ENCODE results near the gene MAG. TPM values are rescaled to one million over a fixed set of nuclear protein-coding genes. Genes with fewer than 3 reads are reported as not detected.
"Not testable (repeated sequence)": the region's sequence is repeated elsewhere in the genome, so short reads cannot be mapped to it uniquely, and the experiment has no call there.

MAG gene
- total RNA-seq, 1 donor from 2014 or later, result not detected

DNA sequence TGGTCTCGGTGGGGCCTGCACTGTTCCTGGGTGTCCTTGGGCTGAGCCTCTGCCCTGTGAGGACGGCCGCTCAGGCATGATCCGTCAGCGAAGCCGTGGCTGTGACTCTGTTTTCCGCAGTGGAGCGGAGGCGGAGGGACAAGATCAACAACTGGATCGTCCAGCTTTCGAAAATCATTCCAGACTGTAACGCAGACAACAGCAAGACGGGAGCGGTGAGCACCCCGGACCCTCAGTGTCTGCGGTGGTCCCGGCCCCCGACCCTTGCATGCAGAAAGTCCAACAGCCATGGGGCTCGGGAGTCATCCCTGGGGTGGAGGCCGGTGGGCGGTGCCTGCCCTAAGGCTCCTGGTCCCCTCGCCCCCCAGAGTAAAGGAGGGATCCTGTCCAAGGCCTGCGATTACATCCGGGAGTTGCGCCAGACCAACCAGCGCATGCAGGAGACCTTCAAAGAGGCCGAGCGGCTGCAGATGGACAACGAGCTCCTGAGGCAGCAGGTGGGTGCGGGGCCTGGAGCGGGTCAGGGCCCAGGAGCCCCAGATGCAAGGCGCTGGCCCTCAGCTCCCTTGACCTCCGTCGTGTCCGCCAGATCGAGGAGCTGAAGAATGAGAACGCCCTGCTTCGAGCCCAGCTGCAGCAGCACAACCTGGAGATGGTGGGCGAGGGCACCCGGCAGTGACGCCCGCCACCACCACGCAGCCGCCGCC, 13.2 kb upstream of the MAG start:
- DNase-seq (ENCODE audit: low spot score in 2 of 2) (no peak), FAIRE-seq (no peak)

DNA sequence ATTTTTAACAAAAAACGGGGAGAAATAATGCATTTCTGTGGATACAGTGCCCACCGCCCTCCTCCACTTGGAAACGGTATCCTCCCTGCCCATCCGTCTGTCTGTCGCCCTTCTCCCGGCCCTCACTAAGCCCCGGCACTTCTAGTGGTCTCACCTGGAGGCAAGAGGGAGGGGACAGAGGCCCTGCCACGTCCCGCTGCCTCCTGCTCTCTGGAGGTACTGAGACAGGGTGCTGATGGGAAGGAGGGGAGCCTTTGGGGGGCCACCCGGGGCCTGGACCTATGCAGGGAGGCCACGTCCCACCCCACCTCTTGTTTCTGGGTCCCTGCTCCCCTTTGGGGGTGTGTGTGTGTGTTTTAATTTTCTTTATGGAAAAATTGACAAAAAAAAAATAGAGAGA, 12.6 kb upstream of the MAG start:
- DNase-seq (ENCODE audit: low spot score in 2 of 2), result no peak
- no peak for FAIRE-seq

DNA sequence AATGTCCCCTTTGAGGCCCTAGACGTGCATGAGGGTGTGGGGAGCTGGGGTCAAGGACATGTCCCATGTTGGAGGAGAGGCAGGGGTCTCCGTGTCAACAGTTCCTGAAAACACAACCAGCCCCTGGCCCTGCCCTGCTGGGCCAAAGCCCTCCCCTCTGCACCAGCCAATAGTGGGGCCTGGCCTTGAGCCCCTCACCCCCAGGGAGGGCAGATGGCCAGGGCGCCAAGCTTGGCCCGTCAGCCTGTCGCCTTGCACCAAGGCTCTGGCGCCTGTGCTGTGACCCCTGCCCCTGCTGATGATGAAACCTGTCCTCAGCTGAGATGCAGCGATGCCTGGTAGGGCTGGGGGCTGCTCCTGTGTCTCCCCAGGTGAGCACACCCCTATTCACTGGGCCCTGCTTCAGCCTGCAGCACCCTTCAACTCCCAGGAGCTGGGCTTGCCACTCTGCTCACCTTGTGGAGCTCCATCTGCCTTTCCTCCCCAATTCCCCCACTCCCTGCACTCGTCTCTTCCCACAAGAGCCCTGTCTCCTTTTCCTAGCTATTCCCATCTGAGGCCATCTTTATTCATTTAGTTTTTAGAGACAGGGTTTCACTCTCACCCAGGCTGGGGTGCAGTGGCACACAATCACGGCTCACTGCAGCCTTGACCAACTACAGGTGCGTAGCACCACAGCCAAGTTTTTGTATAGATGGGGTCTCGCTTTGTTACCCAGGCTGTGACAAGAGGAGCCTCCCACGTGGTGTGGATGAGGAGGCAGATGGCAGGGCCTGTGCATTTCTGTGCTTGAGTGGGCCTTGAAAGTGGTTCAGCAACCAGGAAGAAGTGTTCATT, 11.8 kb upstream of the MAG start:
- FAIRE-seq, result no peak
- no peak for DNase-seq (ENCODE audit: low spot score in 2 of 2)

DNA sequence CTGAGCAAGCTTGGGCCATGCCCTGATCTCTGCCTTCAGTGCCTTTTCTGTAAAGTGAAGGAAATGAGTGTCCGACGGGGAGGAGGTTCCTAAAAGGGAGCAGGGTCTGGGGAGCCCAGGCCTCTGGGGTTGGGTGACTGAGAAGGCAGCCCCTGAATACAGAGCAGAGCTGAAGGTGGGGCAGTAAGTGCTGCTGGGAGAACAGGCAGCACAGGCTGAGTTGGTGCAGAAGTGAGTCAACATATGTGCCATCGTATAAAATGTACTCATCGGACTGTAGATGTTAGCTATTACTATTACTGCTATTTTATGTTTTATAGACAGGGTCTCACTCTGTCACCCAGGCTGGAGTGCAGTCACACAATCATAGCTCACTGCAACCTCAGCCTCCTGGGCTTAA, 10.7 kb upstream of the MAG start:
- no peak for FAIRE-seq
- no peak for DNase-seq (ENCODE audit: low spot score in 2 of 2)

DNA sequence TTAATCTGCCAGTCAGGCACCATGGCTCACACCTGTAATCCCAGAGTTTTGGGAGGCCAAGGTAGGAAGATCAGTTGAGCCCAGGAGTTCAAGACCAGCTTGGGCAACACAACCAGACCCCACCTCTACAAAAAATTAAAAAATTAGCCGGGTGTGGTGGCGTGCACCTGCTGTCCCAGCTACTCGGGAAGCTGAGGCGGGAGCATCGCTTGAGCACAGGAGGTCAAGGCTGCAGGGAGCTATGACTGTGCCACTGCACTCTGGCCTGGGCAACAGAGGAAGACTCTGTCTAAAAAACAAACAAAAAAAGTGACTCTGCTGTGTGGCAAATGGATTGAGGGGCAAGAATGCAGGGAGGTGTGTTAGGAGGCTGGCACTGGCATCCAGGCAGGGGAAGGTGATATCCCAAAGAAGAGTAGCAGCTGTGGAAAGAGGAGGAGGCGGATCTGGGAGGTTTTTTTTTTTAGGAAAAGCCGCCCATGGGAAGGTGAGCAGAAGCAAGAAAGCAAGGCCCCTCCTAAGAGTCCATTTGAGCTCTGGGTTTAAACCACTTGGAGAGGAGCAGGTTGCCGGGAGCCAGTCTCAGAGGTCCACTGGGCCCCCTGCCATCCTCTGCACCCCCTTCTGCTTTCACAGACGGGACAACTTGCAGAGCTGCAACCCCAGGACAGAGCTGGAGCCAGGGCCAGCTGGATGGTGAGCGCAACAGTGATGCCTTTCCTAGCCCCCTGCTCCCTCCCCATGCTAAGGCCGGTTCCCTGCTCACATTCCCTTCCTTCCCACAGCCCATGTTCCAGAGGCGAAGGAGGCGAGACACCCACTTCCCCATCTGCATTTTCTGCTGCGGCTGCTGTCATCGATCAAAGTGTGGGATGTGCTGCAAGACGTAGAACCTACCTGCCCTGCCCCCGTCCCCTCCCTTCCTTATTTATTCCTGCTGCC, 7.5 kb upstream of the MAG start:
- FAIRE-seq (no peak), DNase-seq (ENCODE audit: low spot score in 2 of 2) (no peak)

DNA sequence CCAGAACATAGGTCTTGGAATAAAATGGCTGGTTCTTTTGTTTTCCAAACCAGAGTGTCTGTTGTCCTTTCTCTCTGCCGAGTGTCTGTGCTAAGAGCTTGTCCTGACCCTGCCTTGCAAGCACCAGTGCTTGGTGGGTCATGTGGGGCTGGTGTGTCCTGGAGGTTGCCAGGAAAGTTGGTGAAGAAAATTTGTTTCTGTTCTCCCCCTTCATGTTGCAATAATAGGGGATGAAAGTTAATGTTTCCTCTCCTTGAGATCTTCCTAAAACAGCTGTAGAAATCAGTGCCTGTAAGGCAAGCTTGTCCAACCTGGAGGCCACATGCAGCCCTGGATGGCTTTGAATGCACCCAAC, 6.9 kb upstream of the MAG start:
- FAIRE-seq, result no peak
- DNase-seq (ENCODE audit: low spot score in 2 of 2), result no peak

DNA sequence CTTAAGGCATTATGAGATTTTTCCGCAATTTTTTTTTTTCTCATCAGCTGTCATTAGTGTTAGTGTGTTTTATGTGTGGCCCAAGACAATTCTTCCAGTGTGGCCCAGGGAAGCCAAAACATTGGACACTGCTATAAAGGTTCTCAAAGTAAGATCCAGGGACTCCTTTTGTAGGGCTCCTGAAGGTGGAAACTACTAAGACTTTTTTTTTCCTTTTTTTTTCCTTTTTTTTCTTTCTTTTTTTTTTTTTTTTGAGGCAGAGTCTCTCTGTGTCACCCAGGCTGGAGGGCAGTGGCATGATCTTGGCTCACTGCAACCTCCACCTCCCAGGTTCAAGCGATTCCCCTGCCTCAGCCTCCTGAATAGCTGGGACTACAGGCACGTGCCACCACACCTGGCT, 6.5 kb upstream of the MAG start:
- not testable (repeated sequence) for FAIRE-seq

DNA sequence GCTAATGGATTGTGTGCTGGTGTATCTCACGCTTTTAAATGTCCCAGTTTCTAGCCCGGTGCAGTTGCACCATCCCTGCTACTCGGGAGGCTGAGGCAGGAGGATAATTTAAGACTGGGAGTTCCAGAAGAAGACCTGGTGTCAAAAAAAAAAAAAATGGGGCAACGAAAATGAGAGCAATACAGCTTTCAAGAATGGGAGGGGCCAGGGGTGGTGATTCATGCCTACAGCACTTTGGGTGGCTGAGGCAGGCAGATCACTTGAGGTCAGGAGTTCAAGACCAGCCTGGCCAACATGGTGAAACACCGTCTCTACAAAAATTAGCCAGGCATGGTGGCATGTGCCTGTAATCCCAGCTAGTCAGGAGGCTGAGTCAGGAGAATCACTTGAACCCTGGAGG, 5.9 kb upstream of the MAG start:
- not testable (repeated sequence) for FAIRE-seq; DNase-seq (ENCODE audit: low spot score in 2 of 2)

More for the DNA sequence above, 6.5 kb upstream of the MAG start:
- not testable (repeated sequence) for DNase-seq (ENCODE audit: low spot score in 2 of 2)

DNA sequence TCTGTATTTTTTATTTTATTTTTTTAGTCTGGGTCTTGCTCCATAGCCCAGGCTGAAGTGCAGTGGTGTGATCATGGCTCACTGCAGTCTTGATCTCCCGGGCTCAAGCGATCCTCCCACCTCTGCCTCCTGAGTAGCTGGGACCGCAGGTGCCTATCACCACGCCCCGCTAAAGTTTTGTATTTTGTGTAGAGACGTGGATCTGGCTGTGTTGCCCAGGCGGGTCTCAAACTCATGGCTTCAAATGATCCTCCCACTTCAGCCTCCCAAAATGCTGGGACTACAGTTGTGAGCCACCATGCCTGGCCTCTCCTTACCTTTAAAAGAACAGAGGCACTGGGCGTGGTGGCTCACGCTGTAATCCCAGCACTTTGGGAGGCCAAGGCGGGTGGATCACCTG, 4.2 kb upstream of the MAG start:
- DNase-seq (ENCODE audit: low spot score in 2 of 2) (no peak), FAIRE-seq (no peak)

DNA sequence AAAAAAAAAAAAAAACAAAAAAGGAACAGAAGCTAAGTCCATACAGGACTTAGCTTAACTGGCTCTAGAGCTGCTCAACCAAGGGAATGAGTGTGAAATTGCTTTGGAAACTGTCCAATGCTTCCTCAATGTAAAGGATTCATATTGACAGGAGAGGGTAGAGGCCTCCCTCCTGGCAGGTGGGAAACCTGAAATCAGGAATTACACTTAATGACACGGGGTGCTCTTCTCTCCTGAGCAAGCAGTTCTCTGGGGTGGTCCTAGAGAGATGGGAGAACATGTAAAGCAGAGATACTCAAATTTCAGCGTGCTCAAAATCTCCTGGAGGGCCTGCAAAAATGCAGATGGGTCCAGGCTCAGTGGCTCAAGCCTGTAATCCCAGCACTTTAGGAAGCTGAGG, 3.6 kb upstream of the MAG start:
- FAIRE-seq (no peak), DNase-seq (ENCODE audit: low spot score in 2 of 2) (no peak)

DNA sequence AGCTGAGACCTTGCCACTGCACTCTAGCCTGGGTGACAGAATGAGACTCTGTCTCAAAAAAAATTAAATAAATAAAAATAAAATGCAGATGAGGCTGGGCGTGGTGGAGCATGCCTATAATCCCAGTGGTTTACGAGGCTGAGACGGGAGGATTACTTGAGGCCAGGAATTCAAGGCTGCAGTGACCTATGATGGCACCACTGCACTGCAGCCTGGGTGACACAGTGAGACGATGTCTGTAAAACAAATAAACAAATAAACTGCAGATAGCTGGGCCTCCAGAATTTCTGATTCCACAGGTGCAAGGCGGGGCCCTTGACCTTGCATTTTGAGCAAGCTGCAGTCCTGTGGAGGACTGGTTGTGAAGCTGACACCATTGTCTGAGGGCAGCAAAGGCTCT, 3.1 kb upstream of the MAG start:
- FAIRE-seq, result no peak
- no peak for DNase-seq (ENCODE audit: low spot score in 2 of 2)

DNA sequence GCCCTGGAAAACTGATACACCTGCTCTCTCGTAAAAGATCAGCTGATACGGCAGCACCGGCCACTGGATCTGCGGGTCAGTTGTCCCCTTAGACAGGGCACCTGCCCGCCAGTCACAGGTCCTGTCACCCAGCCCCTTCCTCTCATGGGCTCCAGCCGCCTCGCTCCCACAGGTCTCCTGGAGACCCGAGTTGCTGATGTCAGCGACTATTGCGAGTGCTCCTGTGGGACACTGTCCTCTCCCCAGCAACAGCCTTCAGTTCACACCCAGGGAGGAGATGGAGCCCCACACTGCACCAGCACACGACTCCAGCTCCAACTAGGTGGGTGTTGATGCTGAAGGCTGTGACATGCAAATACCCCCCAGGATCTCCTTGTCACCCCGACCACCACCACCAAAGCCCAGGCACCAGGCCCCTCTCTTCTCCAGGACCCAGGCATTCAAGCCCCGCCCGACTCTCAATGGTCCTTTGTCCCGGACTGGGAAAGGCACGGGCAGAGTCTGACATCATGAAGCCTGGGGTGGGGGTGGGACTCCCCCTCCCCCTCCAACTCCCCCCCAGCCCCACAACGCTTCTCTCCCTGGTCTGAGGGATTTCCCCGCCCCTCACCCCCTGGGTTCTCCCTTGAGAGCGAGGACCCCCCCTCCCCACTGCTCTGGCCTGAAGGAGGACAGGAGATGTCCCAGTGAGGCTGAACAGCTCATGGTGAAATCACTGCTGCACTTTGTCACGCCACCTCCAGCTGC, 1.4 kb upstream of the MAG start:
- peak in 1 of 2 donors; percentile 64 for DNase-seq (ENCODE audit: low spot score in 2 of 2)
- FAIRE-seq, result no peak

DNA sequence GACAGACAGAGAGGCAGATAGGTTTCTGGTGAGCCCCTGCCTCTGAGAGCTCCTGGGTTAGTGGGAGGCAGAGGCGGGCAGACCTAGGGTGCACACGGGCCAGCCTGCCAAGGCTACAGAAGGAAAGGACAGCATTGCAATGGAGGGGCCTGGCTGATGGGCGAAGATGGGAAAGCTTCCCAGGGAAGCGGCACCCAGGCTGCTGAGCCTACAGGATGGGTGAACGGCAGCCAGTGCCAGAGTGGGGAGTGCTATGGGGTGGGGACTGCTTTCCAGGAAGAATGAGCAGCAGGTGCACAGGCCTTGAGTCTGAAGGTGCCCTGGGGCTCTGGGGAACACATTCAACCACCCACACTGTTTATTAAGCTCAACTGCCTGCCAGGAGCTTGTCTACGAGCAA, 702 bp upstream of the MAG start:
- FAIRE-seq (no peak), DNase-seq (ENCODE audit: low spot score in 2 of 2) (no peak)

DNA sequence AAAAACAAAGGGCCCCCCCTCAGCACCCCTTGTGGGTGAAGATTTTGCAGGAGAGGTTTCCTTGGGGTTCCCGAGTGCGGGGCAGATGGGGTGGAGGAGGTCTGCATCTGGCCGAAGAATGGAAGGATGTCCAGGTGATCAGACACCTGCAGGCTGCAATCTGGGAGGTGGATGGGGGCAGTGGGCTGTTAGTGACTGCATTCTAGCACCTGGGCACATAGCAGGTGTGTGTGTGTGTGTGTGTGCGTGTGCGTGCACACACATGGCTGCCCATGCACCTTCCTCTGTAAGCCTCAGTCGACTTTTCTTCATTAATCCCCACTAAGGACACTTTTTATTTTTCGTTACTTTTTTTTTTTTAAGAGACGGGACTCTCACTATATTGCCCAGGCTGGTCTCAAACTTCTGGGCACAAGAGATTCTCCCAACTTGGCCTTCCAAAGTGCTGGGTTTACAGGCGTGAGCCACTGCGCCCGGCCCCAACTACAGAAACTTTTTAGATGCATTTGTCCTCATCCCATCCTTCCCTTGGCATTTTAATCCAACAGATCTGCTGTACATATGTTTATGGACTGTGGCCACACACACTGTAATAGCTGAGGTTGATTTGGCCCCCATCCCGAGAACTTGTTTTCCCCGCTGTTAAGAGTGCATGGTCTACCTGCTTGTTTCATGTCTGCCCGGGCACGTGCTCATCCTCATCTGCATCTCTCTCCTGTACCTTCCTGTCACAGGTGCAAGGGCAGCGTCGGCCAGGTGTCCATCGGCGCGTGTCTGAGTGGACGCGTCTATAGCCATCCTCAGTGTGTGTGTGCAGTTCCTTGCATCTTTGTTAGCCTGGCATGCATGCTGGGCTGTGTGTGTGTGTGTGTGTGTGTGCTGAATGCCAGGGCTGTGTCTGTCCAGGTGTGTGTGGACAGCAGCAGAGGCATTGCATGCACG, 731 bp downstream of the MAG start:
- no peak for DNase-seq (ENCODE audit: low spot score in 2 of 2)
- no peak for FAIRE-seq

DNA sequence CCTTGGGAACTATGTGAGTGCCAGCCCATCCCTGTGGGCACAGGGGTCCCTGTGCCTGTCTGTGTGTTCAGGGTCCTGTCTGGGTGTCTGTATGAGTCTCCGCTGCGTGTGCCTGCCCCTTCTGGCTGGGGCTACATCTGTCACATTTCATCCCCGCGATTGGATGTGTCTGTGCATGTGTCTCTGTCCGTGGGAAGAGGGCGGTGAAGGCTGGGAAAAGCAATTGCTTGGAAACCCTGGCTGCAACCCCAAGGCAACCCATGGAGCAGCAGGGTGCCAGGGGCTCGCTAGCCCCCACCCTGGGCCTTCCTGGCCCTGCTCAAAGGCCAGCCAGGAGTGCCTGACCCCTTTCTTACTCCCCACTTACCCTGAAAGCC, 1.4 kb downstream of the MAG start:
- FAIRE-seq (no peak), DNase-seq (ENCODE audit: low spot score in 2 of 2) (no peak)

DNA sequence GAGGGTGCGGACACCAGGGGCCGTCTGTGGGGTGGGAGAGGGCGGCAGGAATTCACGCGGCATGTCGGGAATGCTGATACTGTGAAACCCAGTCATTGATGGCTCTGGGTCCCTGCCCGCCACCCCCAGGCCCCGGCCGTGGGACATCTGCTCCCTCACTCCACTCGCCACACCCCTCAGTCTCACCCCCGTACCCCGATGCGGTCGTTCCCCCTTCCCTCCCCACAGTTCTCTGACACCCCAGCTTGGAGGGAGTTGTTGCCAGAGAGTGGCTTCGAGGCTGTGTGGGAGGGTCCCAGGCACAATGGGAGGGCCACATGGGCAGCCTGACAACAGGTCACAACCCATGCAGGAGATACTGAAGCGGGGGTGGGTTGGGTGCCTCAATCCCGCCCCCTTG, 1.8 kb downstream of the MAG start:
- FAIRE-seq (no peak), DNase-seq (ENCODE audit: low spot score in 2 of 2) (no peak)

DNA sequence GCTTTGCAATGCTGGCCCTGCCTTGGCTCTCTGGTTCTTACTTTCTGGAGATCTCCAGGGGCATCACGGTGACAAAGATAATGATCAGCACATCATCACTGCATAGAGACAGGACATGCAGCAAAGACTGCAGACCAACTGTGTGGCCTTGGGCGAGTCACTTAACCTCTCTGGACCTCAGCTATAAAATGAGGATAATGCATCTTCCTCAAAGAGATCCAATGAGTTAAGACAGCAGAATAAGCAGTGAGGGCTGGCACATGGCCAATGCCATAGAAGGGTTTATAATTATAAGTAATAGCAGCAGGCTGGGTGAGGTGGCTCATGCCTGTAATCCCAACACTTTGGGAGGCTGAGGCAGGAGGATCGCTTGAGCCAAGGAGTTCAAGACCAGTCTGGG, 2.4 kb downstream of the MAG start:
- no peak for FAIRE-seq
- DNase-seq (ENCODE audit: low spot score in 2 of 2), result no peak

DNA sequence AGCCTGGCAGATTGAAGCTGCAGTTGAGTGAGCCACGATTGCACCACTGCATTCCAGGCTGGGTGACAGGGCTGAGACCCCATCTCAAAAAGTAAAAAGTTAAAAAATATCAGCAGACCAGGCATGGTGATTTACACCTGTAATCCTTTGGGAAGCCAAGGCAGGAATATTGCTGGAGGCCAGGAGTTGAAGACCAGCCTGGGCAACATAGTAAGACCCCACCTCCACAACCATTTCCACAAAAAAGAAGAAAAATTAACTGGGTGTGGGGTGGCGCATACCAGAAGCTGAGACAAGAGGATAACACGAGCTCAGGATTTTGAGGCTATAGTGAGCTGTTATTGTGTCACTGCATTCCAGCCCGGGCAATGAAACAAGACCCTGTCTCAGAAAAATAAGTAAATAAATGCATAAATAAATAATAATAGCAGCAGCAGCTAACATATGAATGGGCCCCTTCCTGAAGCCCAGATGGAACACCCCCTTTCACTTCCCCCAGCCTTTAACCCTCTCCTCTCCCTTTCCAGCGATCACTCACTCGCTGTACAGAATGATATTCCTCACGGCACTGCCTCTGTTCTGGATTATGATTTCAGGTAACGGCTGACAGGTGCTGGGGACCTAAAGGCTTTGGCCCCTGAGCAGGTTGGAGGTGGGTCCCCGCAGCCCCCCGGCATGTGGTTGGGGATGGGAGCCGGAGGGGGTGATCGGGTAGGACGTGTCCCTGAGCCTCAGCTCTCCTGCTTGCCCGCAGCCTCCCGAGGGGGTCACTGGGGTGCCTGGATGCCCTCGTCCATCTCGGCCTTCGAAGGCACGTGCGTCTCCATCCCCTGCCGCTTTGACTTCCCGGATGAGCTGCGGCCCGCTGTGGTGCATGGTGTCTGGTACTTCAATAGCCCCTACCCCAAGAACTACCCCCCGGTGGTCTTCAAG, 3.2 kb downstream of the MAG start:
- no peak for FAIRE-seq
- no peak for DNase-seq (ENCODE audit: low spot score in 2 of 2)

Measured in frontal cortex (tissue), 4 donors.